HepG2 (cell line): ENCODE measurements around the gene KCNJ6. TPM values are rescaled to one million over a fixed set of nuclear protein-coding genes. Genes with fewer than 3 reads are reported as not detected.

Experiments
- ATAC-seq: fragments of 200-7000 bp; cut with Tn5 transposase; 3 replicates; pipeline ENCODE4 v1.9.1; 2020; ENCODE audit warnings: mild to moderate bottlenecking, moderate library complexity
- BruUV-seq: library from RNA; stranded (reverse); fragments of 400-500 nt; replicated peaks from 2 replicates; lab custom pipeline; 2021; lab: Mats Ljungman, UMichigan
- CTCF ChIA-PET: fragments of 300-600 bp; formaldehyde crosslinking; extraction: SDS; loops from one replicate; lab custom pipeline; 2021; ENCODE audit warnings: low total read pairs, inconsistent platforms, low intra/inter-chr PET ratio; lab: Yijun Ruan, JAX
- POLR2A ChIA-PET: fragments of 350-600 bp; sonication (Branson Sonifier 250); formaldehyde crosslinking; loops from one replicate; lab custom pipeline; 2020; ENCODE audit warnings: antibody characterized with exemption, inconsistent platforms; lab: Yijun Ruan, JAX
- DNase-seq: peaks from one replicate; pipeline ENCODE4 v3.0.0-alpha.2; 2015; ENCODE audit warnings: low spot score
- FAIRE-seq: peaks from 3 replicates; lab custom pipeline; 2011; peaks lifted over from hg19 to GRCh38; lab: Jason Lieb, UNC
- H2AFZ ChIP-seq: one replicate; pipeline ENCODE4 v1.6.1; 2011; ENCODE audit warnings: low read length, inconsistent platforms
- H3K27ac ChIP-seq: fragments of 300-600 bp; 3 replicates; pipeline ENCODE4 v1.8.0; 2011; ENCODE audit warnings: mixed run types, mild to moderate bottlenecking, mixed read lengths, low read length, inconsistent platforms; ENCODE audit not compliant: insufficient read depth; ENCODE audit errors: extremely low read length
- H3K27me3 ChIP-seq, 2 experiments: fragments of 200-600 bp in 1 of 2; 2 replicates in 1 of 2; 3 replicates in 1 of 2; pipeline versions ENCODE4 v1.6.0 to v1.8.0; 2011; ENCODE audit warnings: low read length in 2 of 2, mild to moderate bottlenecking in 2 of 2, moderate library complexity in 2 of 2, inconsistent platforms in 1 of 2; ENCODE audit not compliant: insufficient read depth in 2 of 2, control insufficient read depth in 1 of 2
- H3K36me3 ChIP-seq, 2 experiments: fragments of 200-600 bp in 1 of 2; replicated peaks in 1 of 2; 2 replicates in 1 of 2; 3 replicates in 1 of 2; pipeline versions ENCODE4 v1.5.1 to v1.8.0; 2011; ENCODE audit warnings: low read length in 2 of 2, inconsistent platforms in 1 of 2; ENCODE audit not compliant: insufficient read depth in 2 of 2, control insufficient read depth in 1 of 2
- H3K4me1 ChIP-seq: 2 replicates; pipeline ENCODE4 v1.5.1; 2012; ENCODE audit warnings: low read length, inconsistent platforms; ENCODE audit not compliant: insufficient read depth
- H3K4me2 ChIP-seq: 2 replicates; pipeline ENCODE4 v1.6.0; 2011; ENCODE audit warnings: low read depth, low read length, inconsistent platforms
- H3K4me3 ChIP-seq, 3 experiments: fragments of 200-600 bp in 1 of 3; sonication (generic), shearing (Covaris generic) in 1 of 3; replicated peaks in 1 of 3; 2 replicates each; pipeline ENCODE4 v1.5.1; 2011 to 2016; ENCODE audit warnings: low read length in 3 of 3, inconsistent platforms in 2 of 3, low read depth in 2 of 3, mild to moderate bottlenecking in 2 of 3, control low read depth in 1 of 3, mixed read lengths in 1 of 3; ENCODE audit not compliant: insufficient read depth in 1 of 3
- H3K79me2 ChIP-seq: one replicate; pipeline ENCODE4 v1.6.1; 2011; ENCODE audit warnings: low read length, inconsistent platforms; ENCODE audit not compliant: insufficient read depth
- H3K9ac ChIP-seq: 2 replicates; pipeline ENCODE4 v1.6.0; 2011; ENCODE audit warnings: mild to moderate bottlenecking, low read depth, low read length, inconsistent platforms; ENCODE audit not compliant: insufficient read depth
- H3K9me3 ChIP-seq: 2 replicates; pipeline ENCODE4 v1.5.1; 2012; ENCODE audit warnings: mild to moderate bottlenecking, low read length
- H4K20me1 ChIP-seq: 2 replicates; pipeline ENCODE4 v1.6.0; 2011; ENCODE audit warnings: inconsistent platforms, mild to moderate bottlenecking, low read length, moderate library complexity; ENCODE audit not compliant: insufficient read depth
- NR2F1 ChIP-seq, 2 experiments: fragments of 450-650 bp in 1 of 2; formaldehyde crosslinking in 1 of 2; IDR thresholded peaks; 2 replicates each; pipeline versions ENCODE4 v1.5.0 to v1.6.1; 2016 to 2020; ENCODE audit warnings: mild to moderate bottlenecking in 1 of 2, missing compliant biosample characterization in 1 of 2, missing genetic modification reagents in 1 of 2, moderate library complexity in 1 of 2
- SAP130 ChIP-seq: IDR thresholded peaks from 2 replicates; pipeline ENCODE4 v1.6.1; 2016; ENCODE audit warnings: low read depth
- XRCC5 ChIP-seq: fragments of 200-400 bp; formaldehyde crosslinking; optimal IDR thresholded peaks from 2 replicates; pipeline ENCODE3; 2017; ENCODE audit warnings: mild to moderate bottlenecking, low read length
- ZBED4 ChIP-seq: sonication (generic); formaldehyde crosslinking; IDR thresholded peaks from 2 replicates; pipeline ENCODE4 v1.4.0; 2020; ENCODE audit warnings: missing genetic modification reagents, borderline replicate concordance
- ZNF10 ChIP-seq: sonication (generic); formaldehyde crosslinking; IDR thresholded peaks from 2 replicates; pipeline ENCODE4 v1.4.0; 2020; ENCODE audit warnings: mild to moderate bottlenecking, low read depth, missing genetic modification reagents, borderline replicate concordance
- ZNF225 ChIP-seq: sonication (generic); formaldehyde crosslinking; IDR thresholded peaks from 2 replicates; pipeline ENCODE4 v1.4.0; 2020; ENCODE audit warnings: mild to moderate bottlenecking, missing genetic modification reagents
- ZSCAN25 ChIP-seq: sonication (generic); formaldehyde crosslinking; IDR thresholded peaks from 2 replicates; pipeline ENCODE4 v1.8.0; 2022; ENCODE audit warnings: mild to moderate bottlenecking, missing genetic modification reagents
- WGBS: methylation state at CpG from one replicate; pipeline ENCODE4 v1.1.6; 2017; ENCODE audit warnings: low lambda C conversion rate; 5-methylcytosine and 5-hydroxymethylcytosine counted together
- in situ Hi-C: cut with HindIII; loops from 2 replicates; pipeline ENCODE4 v1.10.0; 2017; ENCODE audit warnings: low pct_unique_long_range_greater_than_20kb; ENCODE audit not compliant: extremely low pct_ligation_motif_present
- intact Hi-C: fragments of 100-400 bp; cut with micrococcal nuclease; formaldehyde crosslinking; loops from one replicate; pipeline ENCODE4 v1.10.0; 2022; ENCODE audit not compliant: unreplicated experiment
- polyA plus RNA-seq, 8 experiments: library from polyadenylated mRNA; depleted of rRNA in 3 of 8; stranded (reverse) in 7 of 8; unstranded in 1 of 8; fragments of >200 nt; fragmentation: Illumina TruSeq in 4 of 8; extraction: Trizol in 4 of 8; gene quantifications; 2 replicates each; pipeline versions ENCODE4 v1.2.1 to v1.2.3, GENCODE V29; 2011 to 2016; ENCODE audit warnings: low read depth in 4 of 8, missing spikeins in 1 of 8, mixed read lengths in 1 of 8; ENCODE audit not compliant: insufficient read depth in 1 of 8
- total RNA-seq, 5 experiments: library from RNA; depleted of rRNA; stranded (reverse); fragments of >200 nt; fragmentation: Illumina TruSeq; extraction: Trizol; gene quantifications; 2 replicates each; pipeline ENCODE4 v1.2.3, GENCODE V29; 2016; ENCODE audit warnings: low read depth in 1 of 5
- TF ChIP-seq, protein P1 (sequence below): sonication (generic); formaldehyde crosslinking; IDR thresholded peaks from 2 replicates; pipeline ENCODE4 v1.5.0; 2020; ENCODE audit warnings: mild to moderate bottlenecking, missing genetic modification reagents
- TF ChIP-seq, protein P2 (sequence below): sonication (generic); formaldehyde crosslinking; IDR thresholded peaks from 2 replicates; pipeline ENCODE4 v1.8.1; 2023; ENCODE audit warnings: mild to moderate bottlenecking, inconsistent platforms, moderate library complexity, missing genetic modification reagents, borderline replicate concordance

Gene KCNJ6
- total and polyA plus RNA-seq, 2 of the 13 experiments (the other 11 are each of a cell fraction or from before 2014, with no cell fraction given), result not detected

DNA sequence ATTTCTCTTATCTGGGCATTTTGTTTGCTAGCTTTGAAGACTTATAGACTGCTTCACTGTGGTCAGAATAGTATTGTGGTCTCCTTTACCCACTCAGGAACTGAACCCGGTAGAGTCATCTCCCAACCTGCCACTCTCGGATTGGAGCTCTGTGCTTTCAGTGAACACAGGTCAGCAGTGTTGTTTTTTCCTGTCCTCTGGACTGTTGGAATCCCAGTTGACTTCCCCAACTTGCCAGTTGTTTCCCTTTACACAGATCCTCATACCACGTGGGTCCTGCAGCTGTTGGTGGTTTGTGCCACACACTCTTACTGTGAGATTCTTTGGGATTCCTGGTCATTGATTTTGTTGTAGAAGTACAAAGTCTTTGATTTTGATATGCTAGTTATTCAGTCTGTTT lies 335.6 kb downstream of the KCNJ6 start:
- H3K27ac ChIP-seq, result no peak overlapping the region
- in situ Hi-C loops, result no loop called here
- ChIA-PET CTCF (no interaction called here), POLR2A (no interaction called here)
- H3K4me1 ChIP-seq, result peaks cover 6% of the 10 kb centered on the region
- H3K9ac ChIP-seq, result no peak overlapping the region
- no peaks in the 10 kb centered on the region for H3K27me3 ChIP-seq
- 7% methylated on average over 3 of the region's 3 CpGs for WGBS
- TF ChIP-seq NR2F1 (CRISPR knock-in tag; IDR thresholded peaks at IDR 0.05) (no peak), XRCC5 (no peak), SAP130 (CRISPR knock-in tag) (0 out of 2 replicates have a peak, but pooled peaks have one; percentile 13)
- no peak overlapping the region for H3K4me2 ChIP-seq
- H3K9me3 ChIP-seq, result peaks cover 12% of the 10 kb centered on the region; the same call in 1 of the 2 replicates
- BruUV-seq, result no TSS peak
- H2AFZ ChIP-seq, result no peak overlapping the region
- H4K20me1 ChIP-seq, result no peaks in the 10 kb centered on the region
- no peaks in the 10 kb centered on the region for H3K36me3 ChIP-seq
- H3K4me3 ChIP-seq, result no peak overlapping the region
- intact Hi-C loops, result loop anchor here (5.0 kb wide), 1 partner anchor 323 kb away; no protein-coding TSS in a partner anchor
- no peak for FAIRE-seq
- ATAC-seq, result no peak; the same call in 2 of the 3 replicates
- no peak for DNase-seq
- H3K79me2 ChIP-seq, result no peaks in the 10 kb centered on the region

DNA sequence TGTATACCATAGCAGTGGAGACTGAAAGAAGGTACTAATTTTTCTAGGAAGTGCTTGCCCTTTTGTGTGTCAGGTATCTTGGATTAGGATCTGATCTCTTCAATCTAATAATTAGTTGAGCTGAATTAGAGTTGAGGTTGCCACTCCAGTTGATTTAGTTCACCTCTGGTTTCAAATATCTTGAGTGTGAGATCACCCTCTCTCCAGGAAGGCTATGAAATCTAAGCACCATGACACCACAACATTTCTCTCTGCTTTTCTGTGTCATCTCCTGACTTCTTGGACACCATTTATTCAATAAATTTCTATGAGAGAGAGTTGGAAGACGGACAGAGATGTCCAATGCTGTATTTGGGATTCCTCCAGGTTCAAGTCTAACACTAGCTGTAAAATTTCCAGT lies 336.9 kb downstream of the KCNJ6 start:
- ChIA-PET POLR2A (no interaction called here), CTCF (no interaction called here)
- no peak for DNase-seq
- Histone ChIP-seq H3K79me2 (no peaks in the 10 kb centered on the region), H3K27me3 (peaks cover 0 to 5% of the 10 kb centered on the region in 2 experiments; a peak in 1 of 5 replicates), H3K4me1 (peaks cover 13% of the 10 kb centered on the region), H4K20me1 (no peaks in the 10 kb centered on the region), H2AFZ (no peak overlapping the region), H3K4me3 (no peak overlapping the region), H3K4me2 (no peak overlapping the region), H3K36me3 (no peaks in the 10 kb centered on the region), H3K9ac (no peak overlapping the region), H3K27ac (no peak overlapping the region), H3K9me3 (peaks cover 12% of the 10 kb centered on the region; the same call in 1 of the 2 replicates)
- ATAC-seq, result no peak
- 0% methylated on average over 1 of the region's 1 CpG for WGBS
- in situ Hi-C loops, result no loop called here
- BruUV-seq, result no TSS peak
- no peak for FAIRE-seq
- intact Hi-C loops, result no loop called here
- TF ChIP-seq ZSCAN25 (no peak), ZBED4 (CRISPR knock-in tag) (no peak), ZNF10 (CRISPR knock-in tag) (no peak), ZNF225 (CRISPR knock-in tag) (no peak)
- TF ChIP-seq, protein P1, sequence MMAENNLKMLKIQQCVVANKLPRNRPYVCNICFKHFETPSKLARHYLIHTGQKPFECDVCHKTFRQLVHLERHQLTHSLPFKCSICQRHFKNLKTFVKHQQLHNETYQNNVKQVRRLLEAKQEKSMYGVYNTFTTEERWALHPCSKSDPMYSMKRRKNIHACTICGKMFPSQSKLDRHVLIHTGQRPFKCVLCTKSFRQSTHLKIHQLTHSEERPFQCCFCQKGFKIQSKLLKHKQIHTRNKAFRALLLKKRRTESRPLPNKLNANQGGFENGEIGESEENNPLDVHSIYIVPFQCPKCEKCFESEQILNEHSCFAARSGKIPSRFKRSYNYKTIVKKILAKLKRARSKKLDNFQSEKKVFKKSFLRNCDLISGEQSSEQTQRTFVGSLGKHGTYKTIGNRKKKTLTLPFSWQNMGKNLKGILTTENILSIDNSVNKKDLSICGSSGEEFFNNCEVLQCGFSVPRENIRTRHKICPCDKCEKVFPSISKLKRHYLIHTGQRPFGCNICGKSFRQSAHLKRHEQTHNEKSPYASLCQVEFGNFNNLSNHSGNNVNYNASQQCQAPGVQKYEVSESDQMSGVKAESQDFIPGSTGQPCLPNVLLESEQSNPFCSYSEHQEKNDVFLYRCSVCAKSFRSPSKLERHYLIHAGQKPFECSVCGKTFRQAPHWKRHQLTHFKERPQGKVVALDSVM (CRISPR knock-in tag), result no peak
- TF ChIP-seq, protein P2, sequence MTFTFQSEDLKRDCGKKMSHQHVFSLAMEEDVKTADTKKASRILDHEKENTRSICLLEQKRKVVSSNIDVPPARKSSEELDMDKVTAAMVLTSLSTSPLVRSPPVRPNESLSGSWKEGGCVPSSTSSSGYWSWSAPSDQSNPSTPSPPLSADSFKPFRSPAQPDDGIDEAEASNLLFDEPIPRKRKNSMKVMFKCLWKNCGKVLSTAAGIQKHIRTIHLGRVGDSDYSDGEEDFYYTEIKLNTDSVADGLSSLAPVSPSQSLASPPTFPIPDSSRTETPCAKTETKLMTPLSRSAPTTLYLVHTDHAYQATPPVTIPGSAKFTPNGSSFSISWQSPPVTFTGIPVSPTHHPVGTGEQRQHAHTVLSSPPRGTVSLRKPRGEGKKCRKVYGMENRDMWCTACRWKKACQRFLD (CRISPR knock-in tag), result no peak
